ENCODE measurements around the gene CDH12. TPM values are rescaled to one million over a fixed set of nuclear protein-coding genes. Genes with fewer than 3 reads are reported as not detected.
"Not testable (repeated sequence)": the region's sequence is repeated elsewhere in the genome, so short reads cannot be mapped to it uniquely, and the experiment has no call there.

Gene CDH12
- total RNA-seq, 1 experiment from 2014 or later, result not detected

- no peak for DNase-seq (ENCODE audit: low read depth)
- in situ Hi-C loops (cut with HindIII; ENCODE audit: low pct_unique_long_range_greater_than_20kb, low sequenced_read_pairs), result no loop called here
Measured at GRCh38 chr5:22683050-22683449, 170.1 kb downstream of the CDH12 start.

GRCh38 chr5:22678886-22679285 lies 174.3 kb downstream of the CDH12 start:
- in situ Hi-C loops (cut with HindIII; ENCODE audit: low pct_unique_long_range_greater_than_20kb, low sequenced_read_pairs), result no loop called here
- no peak for DNase-seq (ENCODE audit: low read depth)

- in situ Hi-C loops (cut with HindIII; ENCODE audit: low pct_unique_long_range_greater_than_20kb, low sequenced_read_pairs), result no loop called here
- no peak for DNase-seq (ENCODE audit: low read depth)
Measured at GRCh38 chr5:22673131-22673530, 180.0 kb downstream of the CDH12 start.

- DNase-seq (ENCODE audit: low read depth), result no peak
- in situ Hi-C loops (cut with HindIII; ENCODE audit: low pct_unique_long_range_greater_than_20kb, low sequenced_read_pairs), result no loop called here
Measured at GRCh38 chr5:22669345-22669744, 183.8 kb downstream of the CDH12 start.

GRCh38 chr5:22665801-22666200 lies 187.3 kb downstream of the CDH12 start:
- in situ Hi-C loops (cut with HindIII; ENCODE audit: low pct_unique_long_range_greater_than_20kb, low sequenced_read_pairs), result no loop called here
- DNase-seq (ENCODE audit: low read depth), result no peak

GRCh38 chr5:22663134-22663533 lies 190.0 kb downstream of the CDH12 start:
- DNase-seq (ENCODE audit: low read depth), result no peak
- in situ Hi-C loops (cut with HindIII; ENCODE audit: low pct_unique_long_range_greater_than_20kb, low sequenced_read_pairs), result no loop called here

- no peak for DNase-seq (ENCODE audit: low read depth)
- in situ Hi-C loops (cut with HindIII; ENCODE audit: low pct_unique_long_range_greater_than_20kb, low sequenced_read_pairs), result no loop called here
Measured at GRCh38 chr5:22662391-22662790, 190.8 kb downstream of the CDH12 start.

- in situ Hi-C loops (cut with HindIII; ENCODE audit: low pct_unique_long_range_greater_than_20kb, low sequenced_read_pairs), result no loop called here
- DNase-seq (ENCODE audit: low read depth), result no peak
Measured at GRCh38 chr5:22651355-22651754, 201.8 kb downstream of the CDH12 start.

- no peak for DNase-seq (ENCODE audit: low read depth)
- in situ Hi-C loops (cut with HindIII; ENCODE audit: low pct_unique_long_range_greater_than_20kb, low sequenced_read_pairs), result no loop called here
Measured at GRCh38 chr5:22650511-22650910, 202.6 kb downstream of the CDH12 start.

GRCh38 chr5:22649074-22649473 lies 204.1 kb downstream of the CDH12 start:
- in situ Hi-C loops (cut with HindIII; ENCODE audit: low pct_unique_long_range_greater_than_20kb, low sequenced_read_pairs), result no loop called here
- DNase-seq (ENCODE audit: low read depth), result no peak

GRCh38 chr5:22644859-22645258 lies 208.3 kb downstream of the CDH12 start:
- DNase-seq (ENCODE audit: low read depth), result no peak
- in situ Hi-C loops (cut with HindIII; ENCODE audit: low pct_unique_long_range_greater_than_20kb, low sequenced_read_pairs), result no loop called here

GRCh38 chr5:22643356-22643755 lies 209.8 kb downstream of the CDH12 start:
- in situ Hi-C loops (cut with HindIII; ENCODE audit: low pct_unique_long_range_greater_than_20kb, low sequenced_read_pairs), result no loop called here
- no peak for DNase-seq (ENCODE audit: low read depth)

GRCh38 chr5:22631683-22632082 lies 221.5 kb downstream of the CDH12 start:
- DNase-seq (ENCODE audit: low read depth), result no peak
- in situ Hi-C loops (cut with HindIII; ENCODE audit: low pct_unique_long_range_greater_than_20kb, low sequenced_read_pairs), result no loop called here

- in situ Hi-C loops (cut with HindIII; ENCODE audit: low pct_unique_long_range_greater_than_20kb, low sequenced_read_pairs), result no loop called here
- no peak for DNase-seq (ENCODE audit: low read depth)
Measured at GRCh38 chr5:22627029-22627428, 226.1 kb downstream of the CDH12 start.

GRCh38 chr5:22625451-22625850 lies 227.7 kb downstream of the CDH12 start:
- in situ Hi-C loops (cut with HindIII; ENCODE audit: low pct_unique_long_range_greater_than_20kb, low sequenced_read_pairs), result no loop called here
- no peak for DNase-seq (ENCODE audit: low read depth)

GRCh38 chr5:22621084-22621483 lies 232.1 kb downstream of the CDH12 start:
- DNase-seq (ENCODE audit: low read depth), result no peak
- in situ Hi-C loops (cut with HindIII; ENCODE audit: low pct_unique_long_range_greater_than_20kb, low sequenced_read_pairs), result no loop called here

- in situ Hi-C loops (cut with HindIII; ENCODE audit: low pct_unique_long_range_greater_than_20kb, low sequenced_read_pairs), result no loop called here
- no peak for DNase-seq (ENCODE audit: low read depth)
Measured at GRCh38 chr5:22615964-22616363, 237.2 kb downstream of the CDH12 start.

GRCh38 chr5:22614486-22615094 lies 238.6 kb downstream of the CDH12 start:
- no peak for DNase-seq (ENCODE audit: low read depth)
- in situ Hi-C loops (cut with HindIII; ENCODE audit: low pct_unique_long_range_greater_than_20kb, low sequenced_read_pairs), result no loop called here

GRCh38 chr5:22612928-22613327 lies 240.2 kb downstream of the CDH12 start:
- in situ Hi-C loops (cut with HindIII; ENCODE audit: low pct_unique_long_range_greater_than_20kb, low sequenced_read_pairs), result no loop called here

GRCh38 chr5:22611327-22611726 lies 241.8 kb downstream of the CDH12 start:
- DNase-seq (ENCODE audit: low read depth), result no peak
- in situ Hi-C loops (cut with HindIII; ENCODE audit: low pct_unique_long_range_greater_than_20kb, low sequenced_read_pairs), result no loop called here

More at GRCh38 chr5:22612928-22613327, 240.2 kb downstream of the CDH12 start:
- no peak for DNase-seq (ENCODE audit: low read depth)

GRCh38 chr5:22607498-22607897 lies 245.6 kb downstream of the CDH12 start:
- in situ Hi-C loops (cut with HindIII; ENCODE audit: low pct_unique_long_range_greater_than_20kb, low sequenced_read_pairs); DNase-seq (ENCODE audit: low read depth): not testable (repeated sequence)

All from Caki2 (cell line).